ENCODE measurements around the gene GALNT9.

Gene GALNT9

DNA sequence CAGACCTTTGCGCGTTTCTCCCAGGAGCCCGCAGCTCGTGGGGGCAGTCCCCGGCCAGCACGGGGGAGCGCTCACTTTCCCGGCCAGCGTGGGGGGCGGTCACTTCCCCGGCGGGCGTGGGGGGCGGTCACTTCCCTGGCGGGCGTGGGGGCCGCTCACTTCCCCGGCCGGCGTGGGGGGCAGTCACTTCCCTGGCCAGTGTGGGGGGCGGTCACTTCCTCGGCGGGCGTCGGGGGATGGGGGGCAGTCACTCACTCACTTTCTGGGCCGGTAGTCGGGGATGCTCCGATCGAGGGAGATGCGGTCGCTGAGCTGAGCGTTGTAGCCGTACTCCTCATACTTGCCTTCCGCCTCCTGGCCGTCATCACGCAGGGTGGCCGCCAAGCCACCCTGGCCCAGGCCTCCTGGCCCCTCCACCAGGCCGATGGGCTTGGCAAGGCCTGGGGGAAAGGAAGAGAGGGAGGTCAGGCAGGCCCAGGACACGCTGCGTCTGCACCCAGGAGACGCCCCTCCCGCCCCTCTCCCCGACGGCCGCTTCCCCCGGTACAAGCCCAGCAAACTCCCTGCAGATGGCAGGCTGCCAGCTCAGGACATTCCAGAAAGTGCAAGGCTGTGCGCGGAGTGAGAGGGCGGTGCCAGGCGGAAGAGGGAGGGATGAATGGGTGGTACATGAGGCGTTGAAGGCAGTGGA, 43.3 kb downstream of the GALNT9 start:
- H3K4me3 ChIP-seq (ENCODE audit: low read length) = no peak overlapping the region

DNA sequence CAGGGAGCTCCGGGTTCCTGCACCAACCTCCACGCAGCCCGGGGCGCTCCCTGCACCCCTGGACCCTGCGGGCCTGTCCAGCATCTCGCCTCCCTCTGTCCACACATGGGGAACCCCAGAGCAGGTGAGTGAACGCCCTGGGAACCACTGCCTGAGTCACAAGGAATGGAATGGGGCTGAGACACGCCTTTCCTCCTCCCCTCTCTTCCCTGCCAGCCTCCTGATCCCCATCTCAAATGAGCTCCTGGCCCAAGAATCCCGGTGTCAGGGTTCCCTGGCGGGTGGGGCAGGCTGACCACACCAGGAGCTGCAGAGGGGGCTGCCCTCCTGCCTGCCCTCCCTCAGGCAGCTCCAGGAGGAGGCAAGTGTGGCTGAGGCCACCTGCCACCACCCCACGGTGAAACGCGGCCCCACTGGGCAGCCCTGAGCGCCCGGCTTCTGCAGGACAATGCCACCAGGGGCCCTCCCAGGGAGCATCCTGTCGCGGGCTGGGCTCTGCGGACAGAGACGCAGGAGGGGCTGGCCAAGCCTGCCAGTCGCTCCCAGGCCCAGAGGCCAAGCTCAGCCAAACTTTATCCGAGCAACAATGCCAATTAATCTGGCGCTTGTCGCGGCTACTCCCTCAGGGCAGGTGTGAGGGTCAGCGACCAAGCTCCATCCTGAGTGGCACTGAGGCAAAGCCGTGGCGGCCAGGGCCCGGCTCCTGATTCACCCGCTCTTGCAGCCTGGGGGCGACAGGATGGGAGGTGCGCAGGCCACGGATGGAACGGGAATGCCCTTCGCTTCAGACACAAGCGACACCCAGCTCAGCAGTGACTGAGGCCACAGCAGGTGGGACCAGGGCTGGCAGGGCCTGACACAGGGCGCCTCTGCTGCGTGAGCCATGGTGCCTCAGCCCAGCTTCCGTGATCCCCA, 44.3 kb downstream of the GALNT9 start:
- no peak overlapping the region for H3K4me3 ChIP-seq (ENCODE audit: low read length)
- H3K27me3 ChIP-seq (ENCODE audit: control insufficient read depth, insufficient read depth, low read length) = peaks cover 40% of the 10 kb centered on the region
- H3K4me1 ChIP-seq (ENCODE audit: control insufficient read depth, insufficient read depth, low read length) = no peaks in the 10 kb centered on the region
- no peaks in the 10 kb centered on the region for H3K36me3 ChIP-seq (ENCODE audit: control insufficient read depth, insufficient read depth, low read length)
- no peak overlapping the region for H3K9ac ChIP-seq (ENCODE audit: low read length)
- no peaks in the 10 kb centered on the region for H3K9me3 ChIP-seq (ENCODE audit: control insufficient read depth, low read length)

More for the DNA sequence above, 43.3 kb downstream of the GALNT9 start:
- no peaks in the 10 kb centered on the region for H3K9me3 ChIP-seq (ENCODE audit: control insufficient read depth, low read length)
- H3K27me3 ChIP-seq (ENCODE audit: control insufficient read depth, insufficient read depth, low read length) = peaks cover 36% of the 10 kb centered on the region
- H3K9ac ChIP-seq (ENCODE audit: low read length) = no peak overlapping the region
- no peaks in the 10 kb centered on the region for H3K36me3 ChIP-seq (ENCODE audit: control insufficient read depth, insufficient read depth, low read length)
- no peaks in the 10 kb centered on the region for H3K4me1 ChIP-seq (ENCODE audit: control insufficient read depth, insufficient read depth, low read length)

DNA sequence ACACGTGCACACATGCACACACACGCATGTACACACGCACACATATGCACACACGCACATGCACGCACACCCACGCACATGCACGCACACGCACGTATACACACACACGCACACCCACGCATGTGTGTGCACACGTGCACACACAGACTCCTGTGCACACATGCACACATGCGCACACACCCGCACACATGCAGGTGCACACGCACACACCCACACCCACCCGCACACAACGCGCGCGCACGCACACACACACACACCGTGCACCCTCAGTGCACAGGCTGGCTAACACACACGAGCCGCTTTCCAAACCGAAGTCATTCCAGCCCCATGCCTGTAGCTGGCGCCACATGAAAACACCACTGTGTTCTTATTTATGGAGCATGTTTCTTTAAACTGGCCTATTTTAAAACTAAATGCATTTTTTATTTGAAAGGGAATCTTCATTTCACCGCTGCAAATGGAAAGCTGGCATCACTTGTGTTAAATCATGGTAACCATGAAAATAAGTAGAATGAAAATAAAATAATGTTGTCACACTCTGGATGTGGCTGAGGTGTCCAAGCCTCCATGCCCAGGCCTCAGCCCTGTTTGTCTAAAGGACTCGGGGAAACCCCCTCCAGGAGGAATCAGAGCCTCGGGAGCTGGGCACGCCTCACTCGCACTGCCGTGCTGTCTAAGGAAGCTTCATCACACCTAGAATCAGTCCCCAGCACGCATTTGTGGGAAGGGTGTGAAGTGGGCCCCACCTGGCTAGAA, 45.1 kb downstream of the GALNT9 start:
- Histone ChIP-seq H3K36me3 (ENCODE audit: control insufficient read depth, insufficient read depth, low read length) (no peaks in the 10 kb centered on the region), H3K4me1 (ENCODE audit: control insufficient read depth, insufficient read depth, low read length) (no peaks in the 10 kb centered on the region), H3K4me3 (ENCODE audit: low read length) (no peak overlapping the region), H3K9me3 (ENCODE audit: control insufficient read depth, low read length) (no peaks in the 10 kb centered on the region), H3K9ac (ENCODE audit: low read length) (no peak overlapping the region), H3K27me3 (ENCODE audit: control insufficient read depth, insufficient read depth, low read length) (peaks cover 41% of the 10 kb centered on the region)

DNA sequence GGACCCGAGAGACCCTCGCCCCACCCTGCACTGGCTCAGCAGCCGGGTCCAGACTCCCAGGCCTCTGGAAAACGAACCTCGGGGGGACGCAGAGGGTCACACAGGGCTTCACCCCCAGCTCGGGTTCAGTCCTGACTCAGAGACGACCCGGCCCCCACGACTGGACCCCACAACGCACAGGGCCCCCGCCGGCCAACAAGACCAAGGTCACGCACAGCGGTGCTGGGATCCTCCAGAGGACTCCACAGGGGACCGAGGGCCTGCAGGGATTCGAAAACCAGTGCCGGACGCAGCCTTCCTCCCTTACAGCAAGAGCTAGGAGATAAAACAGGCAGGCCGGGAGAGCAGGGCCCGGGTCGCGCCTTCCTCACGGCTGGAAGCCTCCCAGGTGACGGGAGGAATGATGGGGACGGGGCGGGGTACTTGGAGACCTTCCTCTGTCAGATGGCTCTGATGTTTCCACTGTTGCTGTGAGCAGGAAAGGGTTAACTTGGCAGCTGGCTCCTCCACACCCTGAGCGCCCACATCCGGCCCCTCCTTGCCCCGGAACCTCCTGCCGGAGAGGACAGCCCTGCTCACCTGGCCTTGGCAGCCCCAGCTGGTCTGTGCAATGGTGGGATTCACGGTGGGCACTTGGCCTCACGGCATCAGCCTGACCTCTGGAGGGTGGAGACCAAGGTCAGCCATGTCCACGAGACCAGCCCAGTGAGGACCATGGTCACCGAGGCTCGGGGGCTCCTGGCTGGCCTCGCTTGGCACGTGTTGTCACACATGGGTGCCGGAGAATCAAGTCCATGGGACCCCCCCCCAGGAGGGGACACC, 46.2 kb downstream of the GALNT9 start:
- no peaks in the 10 kb centered on the region for H3K4me1 ChIP-seq (ENCODE audit: control insufficient read depth, insufficient read depth, low read length)
- H3K36me3 ChIP-seq (ENCODE audit: control insufficient read depth, insufficient read depth, low read length) = no peaks in the 10 kb centered on the region
- no peaks in the 10 kb centered on the region for H3K9me3 ChIP-seq (ENCODE audit: control insufficient read depth, low read length)
- peaks cover 50% of the 10 kb centered on the region for H3K27me3 ChIP-seq (ENCODE audit: control insufficient read depth, insufficient read depth, low read length)
- H3K4me3 ChIP-seq (ENCODE audit: low read length) = no peak overlapping the region
- no peak overlapping the region for H3K9ac ChIP-seq (ENCODE audit: low read length)

DNA sequence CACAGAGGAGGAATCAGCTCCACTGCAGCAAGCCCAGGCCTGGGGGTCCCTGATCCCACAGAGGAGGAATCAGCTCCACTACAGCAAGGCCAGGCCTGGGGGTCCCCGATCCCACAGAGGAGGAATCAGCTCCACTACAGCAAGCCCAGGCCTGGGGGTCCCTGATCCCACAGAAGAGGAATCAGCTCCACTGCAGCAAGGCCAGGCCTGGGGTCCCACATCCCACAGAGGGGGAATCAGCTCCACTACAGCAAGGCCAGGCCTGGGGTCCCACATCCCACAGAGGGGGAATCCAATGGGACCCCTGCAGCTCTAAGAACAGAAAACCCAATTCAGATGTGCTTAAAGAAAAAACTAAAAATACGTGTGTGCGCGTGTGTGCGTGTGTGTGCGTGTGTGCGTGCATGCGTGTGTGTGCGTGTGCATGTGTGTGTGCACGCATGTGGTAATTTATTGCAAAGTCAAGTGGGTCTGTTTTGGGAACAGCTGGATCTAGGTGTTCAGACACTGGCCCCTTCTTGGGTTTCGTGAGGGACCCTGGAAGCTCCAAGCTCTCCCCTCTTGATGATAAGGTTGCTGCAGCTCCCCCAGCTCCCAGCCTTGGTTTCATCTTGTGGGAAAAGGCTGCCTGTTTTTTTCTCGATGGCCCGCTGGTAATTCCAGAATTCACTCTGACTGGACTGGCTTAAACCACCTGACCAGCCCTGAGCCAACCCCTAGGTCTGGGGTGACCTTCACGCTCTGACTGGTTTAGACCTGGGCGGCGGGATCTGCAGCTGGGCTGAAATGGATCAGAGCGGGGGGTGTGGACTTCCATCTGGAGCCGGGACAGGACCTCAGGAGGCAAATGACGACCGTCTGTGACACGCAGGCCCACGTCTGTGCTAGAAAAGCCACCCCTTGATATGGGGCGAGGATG, 47.1 kb downstream of the GALNT9 start:
- Histone ChIP-seq H3K9ac (ENCODE audit: low read length) (no peak overlapping the region), H3K4me1 (ENCODE audit: control insufficient read depth, insufficient read depth, low read length) (no peaks in the 10 kb centered on the region), H3K4me3 (ENCODE audit: low read length) (no peak overlapping the region), H3K9me3 (ENCODE audit: control insufficient read depth, low read length) (no peaks in the 10 kb centered on the region), H3K36me3 (ENCODE audit: control insufficient read depth, insufficient read depth, low read length) (no peaks in the 10 kb centered on the region), H3K27me3 (ENCODE audit: control insufficient read depth, insufficient read depth, low read length) (peaks cover 50% of the 10 kb centered on the region)

DNA sequence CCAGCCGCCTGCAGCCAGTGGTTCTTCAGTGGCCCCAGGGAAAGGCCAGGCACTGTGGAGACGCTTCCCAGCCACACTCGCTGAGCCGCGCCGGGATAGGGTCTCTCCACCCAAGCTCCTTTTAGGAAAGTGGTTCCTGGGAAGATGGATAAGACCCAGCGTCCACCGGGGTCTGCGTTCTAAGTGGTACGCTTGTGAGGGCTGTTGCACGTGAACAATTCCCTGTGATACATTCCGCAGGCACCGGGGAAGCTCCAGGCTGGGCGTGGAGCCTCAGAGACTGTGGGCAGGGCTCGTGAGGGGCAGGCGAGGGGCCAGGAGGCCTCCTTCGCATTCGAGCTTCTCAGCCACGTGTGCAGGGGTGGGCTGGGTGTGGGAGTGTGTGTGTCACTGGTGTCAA, 48.4 kb downstream of the GALNT9 start:
- no peak overlapping the region for H3K4me3 ChIP-seq (ENCODE audit: low read length)
- H3K9ac ChIP-seq (ENCODE audit: low read length) = no peak overlapping the region
- no peaks in the 10 kb centered on the region for H3K9me3 ChIP-seq (ENCODE audit: control insufficient read depth, low read length)
- H3K36me3 ChIP-seq (ENCODE audit: control insufficient read depth, insufficient read depth, low read length) = no peaks in the 10 kb centered on the region
- H3K27me3 ChIP-seq (ENCODE audit: control insufficient read depth, insufficient read depth, low read length) = peaks cover 38% of the 10 kb centered on the region
- no peaks in the 10 kb centered on the region for H3K4me1 ChIP-seq (ENCODE audit: control insufficient read depth, insufficient read depth, low read length)

DNA sequence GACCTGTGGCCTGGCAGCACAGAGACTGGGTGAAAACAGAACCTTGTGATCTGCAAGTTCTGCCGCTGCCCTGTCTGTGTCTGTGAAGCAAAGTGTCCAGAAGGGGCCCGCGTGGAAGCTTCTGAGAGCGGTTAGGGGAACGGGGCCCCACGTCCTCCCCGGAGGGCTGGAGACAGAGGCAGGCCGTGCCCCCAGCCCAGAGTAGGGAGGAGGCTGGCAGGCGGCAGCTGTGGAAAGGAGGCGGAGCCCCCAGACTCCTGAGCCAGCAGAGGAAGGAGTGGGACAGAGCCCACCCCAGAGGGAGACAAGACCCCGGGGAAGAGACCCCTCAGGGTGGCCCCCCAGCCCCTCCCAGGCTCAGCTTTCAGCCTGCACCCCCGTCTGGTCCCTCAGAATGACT, 49.0 kb downstream of the GALNT9 start:
- H3K4me1 ChIP-seq (ENCODE audit: control insufficient read depth, insufficient read depth, low read length) = no peaks in the 10 kb centered on the region
- H3K9ac ChIP-seq (ENCODE audit: low read length) = no peak overlapping the region
- no peak overlapping the region for H3K4me3 ChIP-seq (ENCODE audit: low read length)
- no peaks in the 10 kb centered on the region for H3K36me3 ChIP-seq (ENCODE audit: control insufficient read depth, insufficient read depth, low read length)
- peaks cover 36% of the 10 kb centered on the region for H3K27me3 ChIP-seq (ENCODE audit: control insufficient read depth, insufficient read depth, low read length)
- no peaks in the 10 kb centered on the region for H3K9me3 ChIP-seq (ENCODE audit: control insufficient read depth, low read length)

DNA sequence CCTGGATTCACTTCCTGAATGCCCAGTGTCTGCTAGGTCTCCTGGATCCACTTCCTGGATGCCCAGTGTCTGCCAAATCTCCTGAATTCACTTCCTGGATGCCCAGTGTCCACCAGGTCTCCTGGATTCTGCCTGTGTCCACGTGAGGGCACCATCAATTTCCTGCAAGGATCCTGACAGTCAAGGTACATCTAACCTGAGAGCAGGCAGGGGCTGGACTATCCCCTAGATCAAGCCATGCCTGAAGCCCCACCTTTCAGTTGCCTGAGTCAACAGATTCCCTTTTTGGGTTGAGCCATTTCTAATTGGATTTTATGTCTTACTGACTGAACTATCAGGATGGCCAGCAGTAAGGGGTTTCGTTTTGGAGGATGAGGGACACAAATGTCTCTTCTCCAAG, 49.5 kb downstream of the GALNT9 start:
- Histone ChIP-seq H3K36me3 (ENCODE audit: control insufficient read depth, insufficient read depth, low read length) (no peaks in the 10 kb centered on the region), H3K4me1 (ENCODE audit: control insufficient read depth, insufficient read depth, low read length) (no peaks in the 10 kb centered on the region), H3K27me3 (ENCODE audit: control insufficient read depth, insufficient read depth, low read length) (peaks cover 32% of the 10 kb centered on the region), H3K4me3 (ENCODE audit: low read length) (no peak overlapping the region), H3K9me3 (ENCODE audit: control insufficient read depth, low read length) (no peaks in the 10 kb centered on the region), H3K9ac (ENCODE audit: low read length) (no peak overlapping the region)

DNA sequence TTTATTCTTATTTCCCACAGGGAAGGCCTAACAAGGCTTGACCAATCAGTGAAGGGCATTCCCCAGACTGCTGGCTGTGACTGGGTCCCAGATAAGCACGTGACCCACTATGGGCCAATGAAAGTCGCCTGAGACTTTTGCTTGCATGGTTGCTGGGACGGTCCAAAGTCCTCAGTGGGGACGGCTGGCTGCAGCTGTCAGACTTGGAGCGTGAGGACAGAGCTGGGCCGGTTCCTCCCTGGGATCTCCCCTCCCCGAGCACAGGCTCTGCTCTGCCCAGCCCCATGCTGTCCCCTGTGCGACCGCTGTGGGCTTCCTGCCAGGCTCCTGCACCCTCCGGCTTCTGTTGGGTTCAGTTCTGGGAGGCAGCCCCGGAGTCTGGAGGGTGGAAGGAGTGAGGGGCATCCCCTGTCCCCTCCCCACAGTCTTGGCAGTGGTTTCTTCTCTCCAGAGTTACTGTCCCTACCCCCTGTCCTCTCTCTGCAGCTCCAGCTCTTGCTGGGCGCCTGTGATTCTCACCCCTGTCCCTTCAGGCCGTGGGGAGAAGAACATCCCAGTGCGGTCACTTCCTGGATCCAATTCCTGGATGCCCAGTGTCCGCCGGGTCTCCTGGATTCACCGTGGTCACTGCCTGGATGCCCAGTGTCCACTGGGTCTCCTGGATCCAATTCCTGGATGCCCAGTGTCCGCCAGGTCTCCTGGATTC, 50.1 kb downstream of the GALNT9 start:
- H3K36me3 ChIP-seq (ENCODE audit: control insufficient read depth, insufficient read depth, low read length) = no peaks in the 10 kb centered on the region
- no peaks in the 10 kb centered on the region for H3K4me1 ChIP-seq (ENCODE audit: control insufficient read depth, insufficient read depth, low read length)
- no peak overlapping the region for H3K9ac ChIP-seq (ENCODE audit: low read length)
- no peak overlapping the region for H3K4me3 ChIP-seq (ENCODE audit: low read length)
- H3K27me3 ChIP-seq (ENCODE audit: control insufficient read depth, insufficient read depth, low read length) = peaks cover 26% of the 10 kb centered on the region
- H3K9me3 ChIP-seq (ENCODE audit: control insufficient read depth, low read length) = no peaks in the 10 kb centered on the region

DNA sequence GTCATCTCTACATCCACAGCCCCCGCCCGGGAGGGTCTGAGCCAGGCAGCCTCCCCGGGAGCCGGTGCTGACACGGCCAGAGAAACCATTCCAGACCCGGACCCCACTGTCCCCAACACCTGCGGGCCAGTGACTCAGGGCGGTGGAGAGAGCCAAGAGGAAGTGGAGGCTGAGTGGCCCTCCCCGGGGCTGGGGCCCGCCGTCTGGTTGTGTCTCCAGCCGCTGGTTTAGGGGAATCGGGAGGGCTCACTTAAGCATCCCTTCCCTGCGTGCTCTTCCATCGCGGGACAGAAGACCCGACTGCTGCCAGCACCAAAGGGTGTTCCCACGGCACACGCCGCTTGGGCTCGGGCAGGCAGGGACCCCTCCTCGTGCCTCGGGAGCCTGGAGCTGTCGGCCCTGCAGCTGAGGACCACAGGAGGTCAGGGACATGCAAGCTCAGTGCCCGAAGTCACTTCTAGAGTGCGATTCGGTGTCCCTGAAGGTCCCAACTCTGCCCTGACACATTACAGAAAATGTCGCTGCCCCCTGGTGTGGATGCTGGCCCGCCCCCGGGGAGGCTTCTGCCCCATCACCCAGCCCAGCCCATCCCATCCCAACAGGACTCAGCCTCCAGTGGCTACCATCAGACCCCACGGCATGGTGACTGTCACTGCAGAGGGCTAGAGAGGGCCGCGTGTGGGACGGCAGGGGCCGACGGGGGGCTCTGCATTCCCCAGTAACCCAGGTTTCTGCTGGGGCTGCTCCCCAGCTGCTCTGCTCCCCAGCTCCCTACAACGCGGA, 50.8 kb downstream of the GALNT9 start:
- H3K36me3 ChIP-seq (ENCODE audit: control insufficient read depth, insufficient read depth, low read length) = no peaks in the 10 kb centered on the region
- H3K9ac ChIP-seq (ENCODE audit: low read length) = no peak overlapping the region
- H3K27me3 ChIP-seq (ENCODE audit: control insufficient read depth, insufficient read depth, low read length) = peaks cover 22% of the 10 kb centered on the region
- H3K9me3 ChIP-seq (ENCODE audit: control insufficient read depth, low read length) = no peaks in the 10 kb centered on the region
- H3K4me1 ChIP-seq (ENCODE audit: control insufficient read depth, insufficient read depth, low read length) = no peaks in the 10 kb centered on the region
- no peak overlapping the region for H3K4me3 ChIP-seq (ENCODE audit: low read length)
